ENCODE results near the gene GIT1.

- TF ChIP-seq CTCF (conservative IDR thresholded peaks at IDR 0.05; ENCODE audit: low read length) (no peak), EZH2phosphoT487 (IDR thresholded peaks at IDR 0.05; ENCODE audit: borderline replicate concordance, low read depth, low read length) (no peak)
These were observed 5.9 kb downstream of the GIT1 start for GRCh38 chr17:29583324-29584248.
